T-helper 17 cell (primary cell): ENCODE results near the gene OBP2A. TPM values are rescaled to one million over a fixed set of nuclear protein-coding genes. Genes with fewer than 3 reads are reported as not detected.
A peak's percentile ranks its signal among the peaks of the same experiment; 100 is the strongest.
"Not testable (repeated sequence)": the region's sequence is repeated elsewhere in the genome, so short reads cannot be mapped to it uniquely, and the experiment has no call there.

ENCODE experiments used
- ATAC-seq: fragments of 150-1000 bp; cut with Tn5 transposase; 2 replicates; pipeline ENCODE4 v1.10.0; 2021; ENCODE audit warnings: mild to moderate bottlenecking, moderate library complexity
- DNase-seq, 3 donors: peaks; one replicate each; pipeline versions ENCODE4 v3.0.0 to v3.0.0-alpha.2; 2020 to 2021
- H3K9me3 ChIP-seq: one replicate; pipeline ENCODE4 v1.7.0; 2013; ENCODE audit warnings: low read length, mild to moderate bottlenecking; ENCODE audit not compliant: control insufficient read depth, poor library complexity, severe bottlenecking
- H3K27ac Mint-ChIP-seq: one replicate; pipeline ENCODE4 v1.8.0; 2022; ENCODE audit warnings: mild to moderate bottlenecking, moderate library complexity, mixed read lengths
- H3K27me3 Mint-ChIP-seq: one replicate; pipeline ENCODE4 v1.8.0; 2022; ENCODE audit warnings: mixed read lengths
- H3K36me3 Mint-ChIP-seq: one replicate; pipeline ENCODE4 v1.8.0; 2022; ENCODE audit warnings: low read depth, mixed read lengths
- H3K4me1 Mint-ChIP-seq: one replicate; pipeline ENCODE4 v1.8.0; 2022; ENCODE audit warnings: mild to moderate bottlenecking, mixed read lengths
- H3K4me3 Mint-ChIP-seq: one replicate; pipeline ENCODE4 v1.8.0; 2022; ENCODE audit warnings: mild to moderate bottlenecking, moderate library complexity, mixed read lengths
- total RNA-seq, 4 donors: library from RNA in 2 of 4; stranded (reverse) in 2 of 4; gene quantifications; one replicate each; pipeline ENCODE4 v1.2.3 and lab custom pipeline; 2022 to 2026

OBP2A gene
- total RNA-seq (not detected), total RNA-seq (lab: John Stamatoyannopoulos, UW) (0 reads per million in 2 donors)

- not testable (repeated sequence) for ATAC-seq, H3K9me3 ChIP-seq, DNase-seq, H3K36me3 Mint-ChIP-seq, H3K27ac Mint-ChIP-seq, H3K4me3 Mint-ChIP-seq, H3K4me1 Mint-ChIP-seq
- H3K27me3 Mint-ChIP-seq, result peaks cover 29% of the 10 kb centered on the region
Observed at GRCh38 chr9:135545646-135546176, at the start of gene OBP2A. Gene OBP2A (plus strand): TSS chr9:135546126. CDS start chr9:135546181, 55 bp downstream.

GRCh38 chr9:135498381-135499126 is 47.4 kb upstream of the OBP2A start:
- H3K4me1 Mint-ChIP-seq, result peaks cover 7% of the 10 kb centered on the region
- H3K4me3 Mint-ChIP-seq, result peak overlapping the region; percentile 91
- no peak for ATAC-seq
- H3K27ac Mint-ChIP-seq, result no peak overlapping the region
- DNase-seq, result no peak
- peaks cover 8% of the 10 kb centered on the region for H3K27me3 Mint-ChIP-seq
- no peaks in the 10 kb centered on the region for H3K9me3 ChIP-seq
- no peaks in the 10 kb centered on the region for H3K36me3 Mint-ChIP-seq

GRCh38 chr9:135499326-135500070 is 46.4 kb upstream of the OBP2A start:
- no peaks in the 10 kb centered on the region for H3K9me3 ChIP-seq
- Mint-ChIP-seq H3K36me3 (no peaks in the 10 kb centered on the region), H3K27ac (peak overlapping the region; percentile 21), H3K4me3 (peak overlapping the region; percentile 91), H3K4me1 (peaks cover 7% of the 10 kb centered on the region), H3K27me3 (peaks cover 8% of the 10 kb centered on the region)
- DNase-seq, result peak; percentile 82 to 87 (median 84)
- peak; percentile 65 for ATAC-seq

- H3K4me1 Mint-ChIP-seq, result peaks cover 9% of the 10 kb centered on the region
- DNase-seq (no peak), ATAC-seq (peak; percentile 11)
- peaks cover 2% of the 10 kb centered on the region for H3K27me3 Mint-ChIP-seq
- H3K9me3 ChIP-seq, result no peaks in the 10 kb centered on the region
- peak overlapping the region; percentile 71 for H3K27ac Mint-ChIP-seq
- peak overlapping the region; percentile 91 for H3K4me3 Mint-ChIP-seq
- H3K36me3 Mint-ChIP-seq, result no peaks in the 10 kb centered on the region
Observed at GRCh38 chr9:135500071-135500524, 45.8 kb upstream of the OBP2A start.

GRCh38 chr9:135500525-135501260 is 45.2 kb upstream of the OBP2A start, which contains the start of gene MRPS2:
Gene MRPS2 (plus strand): TSS chr9:135500682. CDS start chr9:135500711, 29 bp downstream.
- Mint-ChIP-seq H3K27me3 (no peaks in the 10 kb centered on the region), H3K4me1 (peaks cover 11% of the 10 kb centered on the region), H3K4me3 (peak within 1 kb of the TSS; percentile 91), H3K27ac (peak within 1 kb of the TSS; percentile 71), H3K36me3 (no peaks in the 10 kb centered on the region)
- DNase-seq (peak; percentile 74 to 83 (median 78)), ATAC-seq (peak; percentile 96)
- no peaks in the 10 kb centered on the region for H3K9me3 ChIP-seq

- no peak overlapping the region for H3K27ac Mint-ChIP-seq
- no peak for ATAC-seq
Observed at GRCh38 chr9:135501261-135502167, 44.4 kb upstream of the OBP2A start.

GRCh38 chr9:135502168-135502872 is 43.6 kb upstream of the OBP2A start:
- Mint-ChIP-seq H3K27ac (no peak overlapping the region), H3K4me3 (peak overlapping the region; percentile 91)
- ATAC-seq, result no peak

More at GRCh38 chr9:135501261-135502167, 44.4 kb upstream of the OBP2A start:
- no peaks in the 10 kb centered on the region for H3K9me3 ChIP-seq
- peak overlapping the region; percentile 91 for H3K4me3 Mint-ChIP-seq
- DNase-seq, result no peak
- H3K4me1 Mint-ChIP-seq, result peaks cover 11% of the 10 kb centered on the region
- no peaks in the 10 kb centered on the region for H3K27me3 Mint-ChIP-seq
- no peaks in the 10 kb centered on the region for H3K36me3 Mint-ChIP-seq

GRCh38 chr9:135502873-135503321 is 43.0 kb upstream of the OBP2A start:
- H3K4me1 Mint-ChIP-seq, result peaks cover 11% of the 10 kb centered on the region
- peak overlapping the region; percentile 91 for H3K4me3 Mint-ChIP-seq
- DNase-seq, result no peak
- no peak overlapping the region for H3K27ac Mint-ChIP-seq
- no peaks in the 10 kb centered on the region for H3K27me3 Mint-ChIP-seq
- H3K36me3 Mint-ChIP-seq, result peaks cover 2% of the 10 kb centered on the region
- H3K9me3 ChIP-seq, result no peaks in the 10 kb centered on the region
- no peak for ATAC-seq

More at GRCh38 chr9:135502168-135502872, 43.6 kb upstream of the OBP2A start:
- no peaks in the 10 kb centered on the region for H3K9me3 ChIP-seq
- Mint-ChIP-seq H3K4me1 (peaks cover 11% of the 10 kb centered on the region), H3K27me3 (no peaks in the 10 kb centered on the region), H3K36me3 (peaks cover 2% of the 10 kb centered on the region)
- DNase-seq, result no peak

GRCh38 chr9:135503371-135504261 is 42.3 kb upstream of the OBP2A start:
- DNase-seq (no peak), ATAC-seq (no peak)
- H3K9me3 ChIP-seq, result no peaks in the 10 kb centered on the region
- Mint-ChIP-seq H3K4me1 (peaks cover 11% of the 10 kb centered on the region), H3K36me3 (peaks cover 2% of the 10 kb centered on the region), H3K4me3 (peak overlapping the region; percentile 52), H3K27me3 (no peaks in the 10 kb centered on the region), H3K27ac (no peak overlapping the region)

- ATAC-seq, result peak; percentile 20
- DNase-seq, result peak; percentile 30 to 46 (median 37)
- Mint-ChIP-seq H3K36me3 (peaks cover 2% of the 10 kb centered on the region), H3K4me3 (no peak overlapping the region), H3K27ac (no peak overlapping the region), H3K27me3 (no peaks in the 10 kb centered on the region), H3K4me1 (peaks cover 11% of the 10 kb centered on the region)
- no peaks in the 10 kb centered on the region for H3K9me3 ChIP-seq
Observed at GRCh38 chr9:135504262-135505243, 41.4 kb upstream of the OBP2A start.
